Gastroesophageal sphincter (tissue), 4 donors: ENCODE results near the gene CCDC190. TPM values are rescaled to one million over a fixed set of nuclear protein-coding genes. Genes with fewer than 3 reads are reported as not detected.

Source experiments
- ATAC-seq: fragments of 150-250 bp; one replicate; pipeline ENCODE4 v1.9.1; 2016; ENCODE audit warnings: mild to moderate bottlenecking, moderate library complexity
- H3K27ac ChIP-seq, 4 donors: fragments of 200-600 bp; sonication (generic) in 3 of 4; 1 replicate in 3 of 4; 2 replicates in 1 of 4; pipeline ENCODE4 v1.5.1; 2016 to 2019
- H3K27me3 ChIP-seq: fragments of 200-600 bp; sonication (generic); one replicate; pipeline ENCODE4 v1.5.1; 2019
- H3K36me3 ChIP-seq, 2 donors: fragments of 200-600 bp; sonication (generic); one replicate each; pipeline ENCODE4 v1.5.1; 2019; ENCODE audit warnings: control low read depth in 1 of 2
- H3K4me1 ChIP-seq, 3 donors: fragments of 200-600 bp; sonication (generic); 1 replicate in 2 of 3; 2 replicates in 1 of 3; pipeline ENCODE4 v1.5.1; 2016 to 2019; ENCODE audit warnings: control low read depth in 2 of 3
- H3K4me3 ChIP-seq, 2 donors: fragments of 200-600 bp; sonication (generic); one replicate each; pipeline ENCODE4 v1.5.1; 2019; ENCODE audit warnings: mild to moderate bottlenecking in 1 of 2, moderate library complexity in 1 of 2
- H3K9me3 ChIP-seq, 3 donors: fragments of 200-600 bp; sonication (generic); one replicate each; pipeline ENCODE4 v1.5.1; 2017 to 2019; ENCODE audit warnings: control low read depth in 2 of 3
- CTCF ChIP-seq, 4 experiments: fragments of 200-600 bp in 2 of 4; fragments of 450-650 bp in 2 of 4; sonication (generic) in 1 of 4; IDR thresholded peaks; one replicate each; pipeline ENCODE4 v1.5.1; 2017 to 2019; ENCODE audit warnings: antibody characterized with exemption in 4 of 4, mild to moderate bottlenecking in 2 of 4, moderate library complexity in 2 of 4
- EP300 ChIP-seq: sonication (generic); formaldehyde crosslinking; IDR thresholded peaks from one replicate; pipeline ENCODE4 v1.6.1; 2017; ENCODE audit warnings: antibody characterized with exemption, mild to moderate bottlenecking
- POLR2A ChIP-seq, 2 donors: fragments of 450-650 bp; IDR thresholded peaks; one replicate each; pipeline ENCODE4 v1.6.1; 2017; ENCODE audit warnings: antibody characterized with exemption in 2 of 2, mild to moderate bottlenecking in 2 of 2, moderate library complexity in 1 of 2
- POLR2AphosphoS5 ChIP-seq: sonication (generic); formaldehyde crosslinking; IDR thresholded peaks from one replicate; pipeline ENCODE4 v1.6.1; 2017; ENCODE audit warnings: antibody characterized with exemption
- WGBS, 2 donors: methylation state at CpG; one replicate each; pipeline ENCODE4 v1.1.5; 2018; ENCODE audit warnings: low coverage in 1 of 2; 5-methylcytosine and 5-hydroxymethylcytosine counted together
- total RNA-seq, 4 donors: library from RNA; depleted of rRNA; stranded (reverse); fragments of >200 nt; gene quantifications; one replicate each; pipeline ENCODE4 v1.1.0, GENCODE V29; 2016

The CCDC190 gene
- total RNA-seq, 4 donors from 2014 or later = not detected

GRCh38 chr1:162905174-162906158 is 44.5 kb upstream of the CCDC190 start:
- TF ChIP-seq CTCF (IDR thresholded peaks at IDR 0.05) (no peak), POLR2A (IDR thresholded peaks at IDR 0.05) (no peak), POLR2AphosphoS5 (no peak), EP300 (no peak)
- ATAC-seq = no peak
- no peaks in the 10 kb centered on the region for H3K9me3 ChIP-seq
- no peak overlapping the region for H3K27ac ChIP-seq
- H3K4me3 ChIP-seq = no peak overlapping the region
- 57 to 89% methylated on average over 1 of the region's 1 CpG for WGBS, 2 donors
- no peaks in the 10 kb centered on the region for H3K27me3 ChIP-seq
- H3K36me3 ChIP-seq = no peaks in the 10 kb centered on the region
- no peaks in the 10 kb centered on the region for H3K4me1 ChIP-seq

GRCh38 chr1:162904579-162904978 is 43.6 kb upstream of the CCDC190 start:
- Histone ChIP-seq H3K27ac (no peak overlapping the region), H3K4me3 (no peak overlapping the region), H3K4me1 (no peaks in the 10 kb centered on the region), H3K36me3 (no peaks in the 10 kb centered on the region), H3K27me3 (no peaks in the 10 kb centered on the region), H3K9me3 (no peaks in the 10 kb centered on the region)
- TF ChIP-seq POLR2A (IDR thresholded peaks at IDR 0.05) (no peak), CTCF (IDR thresholded peaks at IDR 0.05) (no peak), POLR2AphosphoS5 (no peak), EP300 (no peak)
- WGBS, 2 donors = 38 to 51% methylated on average over 3 of the region's 4 CpGs
- no peak for ATAC-seq

GRCh38 chr1:162904023-162904422 is 43.0 kb upstream of the CCDC190 start:
- Histone ChIP-seq H3K27me3 (no peaks in the 10 kb centered on the region), H3K36me3 (no peaks in the 10 kb centered on the region), H3K9me3 (no peaks in the 10 kb centered on the region), H3K4me1 (no peaks in the 10 kb centered on the region), H3K4me3 (no peak overlapping the region), H3K27ac (no peak overlapping the region)
- 67 to 83% methylated on average over 3 of the region's 3 CpGs for WGBS, 2 donors
- no peak for ATAC-seq
- TF ChIP-seq EP300 (no peak), POLR2AphosphoS5 (no peak), CTCF (IDR thresholded peaks at IDR 0.05) (no peak), POLR2A (IDR thresholded peaks at IDR 0.05) (no peak)

GRCh38 chr1:162903246-162903645 is 42.3 kb upstream of the CCDC190 start:
- no peaks in the 10 kb centered on the region for H3K27me3 ChIP-seq
- 67 to 78% methylated on average over 3 to 4 of the region's 4 CpGs for WGBS, 2 donors
- H3K36me3 ChIP-seq = no peaks in the 10 kb centered on the region
- no peak for ATAC-seq
- no peak overlapping the region for H3K4me3 ChIP-seq
- no peaks in the 10 kb centered on the region for H3K9me3 ChIP-seq
- no peaks in the 10 kb centered on the region for H3K4me1 ChIP-seq
- TF ChIP-seq POLR2A (IDR thresholded peaks at IDR 0.05) = no peak
- no peak for TF ChIP-seq CTCF (IDR thresholded peaks at IDR 0.05)
- TF ChIP-seq POLR2AphosphoS5 = no peak
- no peak for TF ChIP-seq EP300
- H3K27ac ChIP-seq = no peak overlapping the region

GRCh38 chr1:162902416-162902815 is 41.4 kb upstream of the CCDC190 start:
- no peak for ATAC-seq
- WGBS, 2 donors = 35 to 67% methylated on average over 2 of the region's 2 CpGs
- TF ChIP-seq POLR2AphosphoS5 (no peak), CTCF (IDR thresholded peaks at IDR 0.05) (no peak)

More at GRCh38 chr1:162902416-162902815, 41.4 kb upstream of the CCDC190 start:
- Histone ChIP-seq H3K27me3 (no peaks in the 10 kb centered on the region), H3K36me3 (no peaks in the 10 kb centered on the region), H3K27ac (no peak overlapping the region), H3K9me3 (no peaks in the 10 kb centered on the region), H3K4me1 (no peaks in the 10 kb centered on the region), H3K4me3 (no peak overlapping the region)
